ENCODE data around the gene ZNF780B. TPM values are rescaled to one million over a fixed set of nuclear protein-coding genes. Genes with fewer than 3 reads are reported as not detected.

Gene ZNF780B
- total and polyA plus RNA-seq, 8 donors = 4.4 to 14.9 (median 8.4) TPM

- Histone ChIP-seq H3K27me3 (no peaks in the 10 kb centered on the region), H3K4me3 (no peak overlapping the region), H3K9me3 (peaks cover 0 to 12% (median 2%) of the 10 kb centered on the region in 4 donors), H3K36me3 (no peaks in the 10 kb centered on the region), H3K4me1 (no peaks in the 10 kb centered on the region), H3K27ac (no peak overlapping the region)
- FAIRE-seq (no peak), DNase-seq (no peak), ATAC-seq (no peak)
- WGBS, 2 donors = 95% methylated on average over 4 of the region's 4 CpGs
- intact Hi-C loops (cut with DNase I) = no loop called here
- no peak for TF ChIP-seq CTCF (IDR thresholded peaks at IDR 0.05)
Observed at GRCh38 chr19:40025938-40026596, 30.0 kb downstream of the ZNF780B start.

GRCh38 chr19:40023969-40024368 lies 32.1 kb downstream of the ZNF780B start:
- H3K4me1 ChIP-seq = no peaks in the 10 kb centered on the region
- peaks cover 0 to 12% (median 4%) of the 10 kb centered on the region in 4 donors for H3K9me3 ChIP-seq
- ATAC-seq (no peak), FAIRE-seq (no peak), DNase-seq (no peak)
- intact Hi-C loops (cut with DNase I) = no loop called here
- H3K4me3 ChIP-seq = no peak overlapping the region
- no peaks in the 10 kb centered on the region for H3K36me3 ChIP-seq
- no peak overlapping the region for H3K27ac ChIP-seq
- H3K27me3 ChIP-seq = no peaks in the 10 kb centered on the region
- no peak for TF ChIP-seq CTCF (IDR thresholded peaks at IDR 0.05)
- 79 to 81% methylated on average over 3 of the region's 3 CpGs for WGBS, 2 donors

GRCh38 chr19:40013991-40014390 lies 42.0 kb downstream of the ZNF780B start:
- H3K4me1 ChIP-seq = no peaks in the 10 kb centered on the region
- H3K27ac ChIP-seq = no peak overlapping the region
- DNase-seq (no peak), ATAC-seq (no peak), FAIRE-seq (no peak)
- no peak overlapping the region for H3K4me3 ChIP-seq
- 97% methylated on average over 4 of the region's 4 CpGs for WGBS, 2 donors
- no peaks in the 10 kb centered on the region for H3K27me3 ChIP-seq
- no peak for TF ChIP-seq CTCF (IDR thresholded peaks at IDR 0.05)
- H3K9me3 ChIP-seq = peaks cover 0 to 6% (median 2%) of the 10 kb centered on the region in 4 donors
- intact Hi-C loops (cut with DNase I) = no loop called here
- H3K36me3 ChIP-seq = peaks cover 0 to 26% (median 6%) of the 10 kb centered on the region in 3 donors

GRCh38 chr19:40009674-40010073 lies 46.4 kb downstream of the ZNF780B start:
- Histone ChIP-seq H3K36me3 (peaks cover 0 to 38% (median 13%) of the 10 kb centered on the region in 3 donors), H3K27me3 (no peaks in the 10 kb centered on the region), H3K4me3 (no peak overlapping the region), H3K4me1 (no peaks in the 10 kb centered on the region), H3K27ac (no peak overlapping the region), H3K9me3 (peaks cover 0 to 2% (median 0%) of the 10 kb centered on the region in 4 donors)
- ATAC-seq = no peak
- FAIRE-seq = no peak
- intact Hi-C loops (cut with DNase I) = no loop called here
- no peak for TF ChIP-seq CTCF (IDR thresholded peaks at IDR 0.05)
- DNase-seq = no peak

- Histone ChIP-seq H3K9me3 (no peaks in the 10 kb centered on the region), H3K4me3 (no peak overlapping the region), H3K27me3 (no peaks in the 10 kb centered on the region), H3K27ac (no peak overlapping the region), H3K36me3 (peaks cover 0 to 28% (median 9%) of the 10 kb centered on the region in 3 donors), H3K4me1 (no peaks in the 10 kb centered on the region)
- DNase-seq = no peak
- 86 to 97% methylated on average over 1 of the region's 1 CpG for WGBS, 2 donors
- no peak for FAIRE-seq
- intact Hi-C loops (cut with DNase I) = no loop called here
- peak in 1 of 4 donors; percentile 47 for ATAC-seq
- TF ChIP-seq CTCF (IDR thresholded peaks at IDR 0.05) = no peak
Observed at GRCh38 chr19:40006273-40006691, 49.7 kb downstream of the ZNF780B start.

Data from pancreas (tissue), 10 donors.